ENCODE measurements around the gene SLC12A3.

SLC12A3 gene, protein sequence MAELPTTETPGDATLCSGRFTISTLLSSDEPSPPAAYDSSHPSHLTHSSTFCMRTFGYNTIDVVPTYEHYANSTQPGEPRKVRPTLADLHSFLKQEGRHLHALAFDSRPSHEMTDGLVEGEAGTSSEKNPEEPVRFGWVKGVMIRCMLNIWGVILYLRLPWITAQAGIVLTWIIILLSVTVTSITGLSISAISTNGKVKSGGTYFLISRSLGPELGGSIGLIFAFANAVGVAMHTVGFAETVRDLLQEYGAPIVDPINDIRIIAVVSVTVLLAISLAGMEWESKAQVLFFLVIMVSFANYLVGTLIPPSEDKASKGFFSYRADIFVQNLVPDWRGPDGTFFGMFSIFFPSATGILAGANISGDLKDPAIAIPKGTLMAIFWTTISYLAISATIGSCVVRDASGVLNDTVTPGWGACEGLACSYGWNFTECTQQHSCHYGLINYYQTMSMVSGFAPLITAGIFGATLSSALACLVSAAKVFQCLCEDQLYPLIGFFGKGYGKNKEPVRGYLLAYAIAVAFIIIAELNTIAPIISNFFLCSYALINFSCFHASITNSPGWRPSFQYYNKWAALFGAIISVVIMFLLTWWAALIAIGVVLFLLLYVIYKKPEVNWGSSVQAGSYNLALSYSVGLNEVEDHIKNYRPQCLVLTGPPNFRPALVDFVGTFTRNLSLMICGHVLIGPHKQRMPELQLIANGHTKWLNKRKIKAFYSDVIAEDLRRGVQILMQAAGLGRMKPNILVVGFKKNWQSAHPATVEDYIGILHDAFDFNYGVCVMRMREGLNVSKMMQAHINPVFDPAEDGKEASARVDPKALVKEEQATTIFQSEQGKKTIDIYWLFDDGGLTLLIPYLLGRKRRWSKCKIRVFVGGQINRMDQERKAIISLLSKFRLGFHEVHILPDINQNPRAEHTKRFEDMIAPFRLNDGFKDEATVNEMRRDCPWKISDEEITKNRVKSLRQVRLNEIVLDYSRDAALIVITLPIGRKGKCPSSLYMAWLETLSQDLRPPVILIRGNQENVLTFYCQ

DNA sequence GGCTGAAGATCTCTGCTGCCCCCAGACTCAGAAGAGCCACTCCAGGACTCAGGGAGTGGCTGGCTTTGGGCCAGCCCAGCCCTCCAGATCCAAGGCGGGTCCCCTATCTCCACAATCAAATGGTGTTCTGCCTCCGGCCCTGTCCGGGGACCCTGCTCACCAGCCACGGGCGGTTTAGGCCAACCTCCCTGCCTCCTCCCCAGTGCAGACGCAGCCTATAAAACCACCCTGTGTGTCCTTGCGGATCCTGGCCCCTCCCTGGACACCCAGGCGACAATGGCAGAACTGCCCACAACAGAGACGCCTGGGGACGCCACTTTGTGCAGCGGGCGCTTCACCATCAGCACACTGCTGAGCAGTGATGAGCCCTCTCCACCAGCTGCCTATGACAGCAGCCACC is at the start of gene SLC12A3:
SLC12A3 (plus strand) TSS at position 248 of the 400 bp plus-strand sequence; CDS start at position 277, 29 bp downstream.
- DNase-seq (ENCODE audit: low read depth in 1 of 2, low spot score in 1 of 2), result no peak

DNA sequence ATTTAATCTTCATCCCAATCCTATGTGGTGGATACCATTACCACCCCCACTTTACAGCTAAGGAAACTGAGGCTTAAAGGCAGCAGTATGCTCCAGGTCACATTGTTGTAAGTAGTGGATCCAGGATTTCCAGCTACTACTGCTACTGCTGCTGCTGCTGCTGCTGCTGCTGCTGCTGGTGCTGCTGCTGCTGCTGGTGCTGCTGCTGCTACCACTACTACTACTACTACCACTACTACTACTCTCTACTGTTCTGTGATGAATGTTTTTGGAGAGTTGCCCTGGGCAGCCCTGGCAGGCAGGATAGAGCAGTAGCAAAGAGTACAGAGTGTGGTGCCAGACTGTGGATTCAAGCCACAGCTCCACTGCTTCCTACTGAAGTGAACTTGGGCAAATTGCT is 49.3 kb upstream of the SLC12A3 start:
- DNase-seq (ENCODE audit: low read depth in 1 of 2, low spot score in 1 of 2), result no peak

DNA sequence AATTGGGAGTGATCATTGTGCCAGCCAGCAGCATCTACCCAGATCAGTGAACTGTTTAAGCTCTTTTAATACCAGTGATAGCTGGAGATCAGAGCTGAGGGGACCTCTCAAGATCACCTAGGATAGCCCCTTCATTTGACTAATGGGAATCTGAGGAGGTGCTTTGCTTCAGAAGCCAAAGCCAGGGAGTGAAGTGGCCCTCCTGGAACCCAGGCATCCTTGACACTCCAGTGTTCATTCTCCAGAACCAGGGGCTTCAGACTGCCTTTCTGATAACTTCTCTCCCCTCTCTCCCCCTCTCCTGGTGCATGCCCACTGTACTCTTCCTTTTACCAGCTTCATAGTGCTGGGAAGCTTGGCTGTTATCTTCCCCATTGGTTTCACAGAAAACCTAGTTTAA is 48.0 kb upstream of the SLC12A3 start:
- no peak for DNase-seq (ENCODE audit: low read depth in 1 of 2, low spot score in 1 of 2)

DNA sequence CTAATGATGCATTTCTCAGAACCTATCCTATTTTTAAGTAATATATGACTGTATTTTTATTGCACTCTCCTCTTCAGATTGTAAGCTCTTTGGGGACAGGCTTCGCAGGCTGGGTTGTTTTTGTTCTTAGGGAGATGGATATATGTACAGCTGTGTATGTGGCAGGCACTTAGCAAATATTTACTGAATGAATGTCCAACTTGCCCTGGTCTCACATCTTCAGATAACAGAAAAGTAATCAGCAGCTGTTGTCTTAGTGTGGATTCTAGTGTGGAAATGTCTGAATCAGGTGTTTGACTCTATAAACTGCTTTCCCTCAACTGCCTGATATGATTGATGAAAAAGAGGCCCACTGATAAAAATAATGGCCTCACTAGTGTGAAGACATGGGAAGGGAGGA is 47.1 kb upstream of the SLC12A3 start:
- no peak for DNase-seq (ENCODE audit: low read depth in 1 of 2, low spot score in 1 of 2)

DNA sequence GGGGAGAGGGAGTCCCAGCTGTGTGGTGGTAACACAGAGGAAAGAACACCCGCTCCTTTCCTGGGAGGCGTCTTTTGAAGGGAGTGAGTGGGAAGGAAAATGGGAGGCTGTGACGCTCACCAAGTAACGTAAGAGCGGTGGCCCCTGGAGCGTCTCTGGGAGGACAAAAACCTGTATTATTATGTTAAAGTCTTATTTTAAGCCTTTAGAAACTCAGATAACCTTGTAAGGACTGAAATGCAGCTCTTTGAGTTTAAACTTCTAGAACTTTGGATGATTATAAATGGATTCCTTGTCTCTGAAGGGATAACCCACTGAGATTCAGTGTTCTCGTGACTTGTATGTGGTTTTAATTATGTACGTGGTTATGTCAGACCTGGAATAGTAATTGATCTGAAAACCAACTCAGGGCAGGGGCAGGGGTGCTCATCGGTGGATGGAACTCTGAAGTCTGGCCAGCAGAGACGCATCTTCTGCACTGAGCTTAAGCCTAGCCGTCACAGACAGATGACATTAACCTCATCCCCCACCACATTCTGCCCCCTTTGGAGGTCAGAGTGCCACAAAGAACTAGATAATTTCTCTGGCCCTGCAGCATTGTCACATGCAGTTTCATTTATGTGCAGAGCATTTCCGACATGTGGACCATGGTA is 41.8 kb upstream of the SLC12A3 start:
- DNase-seq (ENCODE audit: low read depth in 1 of 2, low spot score in 1 of 2), result no peak

DNA sequence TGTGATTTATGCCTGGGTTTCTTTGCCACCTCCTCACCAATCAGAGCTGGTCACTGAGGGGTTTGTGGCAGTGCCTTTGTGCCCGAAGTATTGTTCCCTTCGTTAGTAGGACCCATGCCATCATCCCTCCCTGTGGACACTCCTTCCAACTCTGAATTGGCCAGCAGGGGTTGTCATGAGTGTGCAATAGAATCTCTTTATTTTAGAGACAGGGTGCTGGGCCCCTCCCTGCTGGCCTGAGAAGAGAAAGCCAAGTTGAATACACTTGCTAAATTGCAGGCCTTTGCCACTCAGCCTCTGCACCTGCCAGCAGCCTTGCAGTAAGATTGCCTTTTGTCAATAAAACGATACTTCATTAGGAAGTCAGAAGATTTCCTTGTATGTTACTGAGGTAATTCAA is 40.7 kb upstream of the SLC12A3 start:
- DNase-seq (ENCODE audit: low read depth in 1 of 2, low spot score in 1 of 2), result no peak

DNA sequence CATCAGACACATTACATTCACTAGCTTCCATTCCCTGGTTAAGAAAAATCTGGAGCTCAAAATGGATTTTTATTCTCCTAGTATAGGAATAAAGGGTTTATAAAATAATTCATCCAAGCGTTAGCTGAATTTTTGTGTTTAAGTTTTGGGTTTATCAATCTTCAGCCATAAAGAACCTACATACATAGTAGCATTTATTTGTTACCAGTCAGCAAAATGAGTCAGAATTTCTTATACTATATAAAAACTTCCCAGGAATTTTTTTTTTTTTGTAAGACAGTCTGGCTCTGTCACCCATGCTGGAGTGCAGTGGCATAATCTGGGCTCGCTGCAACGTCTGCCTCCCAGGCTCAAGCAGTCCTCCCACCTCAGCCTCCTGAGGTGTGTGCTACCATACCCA is 40.2 kb upstream of the SLC12A3 start:
- no peak for DNase-seq (ENCODE audit: low read depth in 1 of 2, low spot score in 1 of 2)

DNA sequence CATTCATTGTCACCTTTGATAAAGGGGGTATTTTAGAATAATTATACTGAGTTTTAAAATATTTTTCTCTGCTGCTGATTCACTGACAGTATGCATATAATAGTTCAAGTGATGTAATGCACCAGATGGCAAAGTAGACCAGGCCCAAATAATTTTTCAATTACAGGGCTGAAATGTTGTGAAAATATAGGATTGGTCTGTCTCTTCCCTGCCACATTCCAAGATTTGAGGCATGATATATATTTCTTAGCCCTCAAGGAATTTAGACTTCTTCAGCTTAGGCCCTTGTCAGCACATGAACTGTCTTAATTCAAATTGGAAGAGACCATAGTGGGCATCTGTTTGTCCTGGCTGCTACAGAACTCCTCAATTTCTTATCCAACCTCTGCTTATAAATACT is 39.2 kb upstream of the SLC12A3 start:
- DNase-seq (ENCODE audit: low read depth in 1 of 2, low spot score in 1 of 2), result no peak

DNA sequence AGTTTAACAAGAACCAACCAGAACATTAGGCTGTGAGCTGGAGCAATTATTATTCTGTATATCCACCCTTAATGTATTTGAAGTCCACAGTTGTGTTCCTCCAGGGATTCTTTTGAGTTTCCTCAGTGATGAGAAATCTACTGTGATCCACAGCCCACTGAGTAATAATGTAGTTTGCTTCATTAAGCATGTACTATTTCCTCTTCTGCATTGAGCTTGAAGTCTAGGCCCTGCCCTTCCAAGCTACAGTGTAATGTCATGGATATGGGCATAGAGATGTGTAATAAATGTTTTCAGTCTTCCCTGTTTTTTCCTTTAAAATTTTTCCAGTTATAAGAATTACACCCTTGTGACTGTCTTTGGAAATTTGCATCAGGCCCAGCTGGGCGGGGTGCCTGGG is 36.4 kb upstream of the SLC12A3 start:
- no peak for DNase-seq (ENCODE audit: low read depth in 1 of 2, low spot score in 1 of 2)

DNA sequence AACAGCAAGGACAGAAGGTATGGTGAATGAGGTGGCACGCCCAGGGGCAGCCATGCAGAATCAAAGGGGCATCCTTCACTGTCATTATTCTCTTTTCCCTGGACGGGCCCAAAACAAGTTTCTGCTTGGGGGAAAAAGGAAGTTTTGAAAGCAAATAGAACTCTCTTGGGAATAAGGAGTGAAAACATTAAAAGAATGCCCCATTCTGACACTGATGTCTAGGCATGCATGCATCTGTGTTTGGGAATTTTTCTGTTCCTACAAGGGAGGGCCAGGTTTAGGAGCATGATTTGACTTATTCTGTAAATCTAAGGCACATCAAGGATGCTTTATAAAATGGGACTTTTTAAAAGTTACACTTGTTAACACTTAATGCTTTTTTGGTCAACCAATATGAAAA is 34.3 kb upstream of the SLC12A3 start:
- no peak for DNase-seq (ENCODE audit: low read depth in 1 of 2, low spot score in 1 of 2)

DNA sequence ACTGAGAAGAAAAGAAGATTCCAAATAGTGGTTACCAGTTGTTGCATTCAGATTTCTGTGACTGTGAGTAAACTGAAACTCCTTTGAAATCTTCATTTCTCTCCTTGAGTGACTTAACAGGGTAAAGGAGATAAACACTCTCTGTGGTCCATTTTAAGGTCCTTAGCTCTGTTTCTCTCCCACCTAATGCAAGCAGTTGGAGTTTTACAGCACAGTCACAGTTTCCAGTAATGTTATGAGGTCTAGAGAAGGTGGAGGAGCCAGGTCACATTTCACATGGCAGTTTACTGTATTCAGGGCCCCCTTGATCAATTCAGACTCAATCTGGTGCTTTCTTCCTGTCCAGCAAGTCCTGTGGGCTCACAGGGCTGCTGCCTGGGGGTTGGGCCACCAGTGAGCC is 32.2 kb upstream of the SLC12A3 start:
- DNase-seq (ENCODE audit: low read depth in 1 of 2, low spot score in 1 of 2), result no peak

DNA sequence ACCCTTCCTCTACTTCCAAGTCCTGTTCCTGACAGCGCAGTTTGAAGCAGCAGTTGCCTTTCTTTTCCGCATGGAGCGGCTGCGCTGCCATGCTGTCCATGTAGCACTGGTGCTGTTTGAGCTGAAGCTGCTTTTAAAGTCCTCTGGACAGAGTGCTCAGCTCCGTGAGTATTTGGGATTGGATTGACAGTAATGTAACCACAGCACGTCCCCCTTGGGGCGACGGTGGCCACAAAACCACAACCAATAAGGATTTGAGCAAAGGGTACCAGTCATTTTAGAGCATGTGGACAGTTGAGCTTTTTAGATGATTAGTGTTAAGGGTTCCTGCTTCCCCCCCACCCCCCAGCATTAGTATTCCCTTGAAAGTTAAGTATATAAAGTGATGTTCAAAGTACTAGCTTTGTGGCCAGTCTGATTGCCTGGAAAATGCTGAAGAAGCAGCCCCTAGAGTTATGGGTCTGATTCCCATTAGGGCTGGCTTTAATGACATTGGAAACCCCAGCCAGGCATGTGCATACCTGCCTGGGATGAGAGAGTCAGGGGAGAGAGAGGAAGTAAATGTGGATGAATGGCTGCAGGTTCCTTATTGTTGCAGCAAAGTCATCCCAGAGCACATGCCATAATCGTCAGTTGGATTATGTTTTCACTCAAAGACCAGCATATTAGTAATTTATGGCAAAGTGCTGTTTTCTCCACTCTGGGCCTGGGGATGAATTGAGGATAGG is 31.6 kb upstream of the SLC12A3 start:
- no peak for DNase-seq (ENCODE audit: low read depth in 1 of 2, low spot score in 1 of 2)

DNA sequence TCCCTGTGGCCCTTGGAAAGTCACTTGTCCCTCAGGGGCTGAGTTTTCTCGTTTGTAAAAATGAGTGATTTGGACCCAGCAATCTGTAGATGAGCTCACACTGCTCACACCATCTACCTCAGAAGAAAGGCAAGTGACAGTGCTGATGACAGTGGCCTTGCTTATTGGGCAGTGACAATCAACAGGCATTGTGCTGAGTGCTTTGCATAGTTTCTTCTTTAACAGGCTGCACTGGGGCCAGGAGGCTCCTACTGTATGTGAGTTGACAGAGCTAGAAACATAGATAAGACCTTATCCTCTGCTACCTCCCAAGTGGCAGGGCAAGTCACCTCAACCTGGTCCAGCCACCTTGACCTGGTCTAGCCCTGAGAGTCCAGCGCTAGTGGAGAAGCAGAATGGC is 29.7 kb upstream of the SLC12A3 start:
- DNase-seq (ENCODE audit: low read depth in 1 of 2, low spot score in 1 of 2), result no peak

DNA sequence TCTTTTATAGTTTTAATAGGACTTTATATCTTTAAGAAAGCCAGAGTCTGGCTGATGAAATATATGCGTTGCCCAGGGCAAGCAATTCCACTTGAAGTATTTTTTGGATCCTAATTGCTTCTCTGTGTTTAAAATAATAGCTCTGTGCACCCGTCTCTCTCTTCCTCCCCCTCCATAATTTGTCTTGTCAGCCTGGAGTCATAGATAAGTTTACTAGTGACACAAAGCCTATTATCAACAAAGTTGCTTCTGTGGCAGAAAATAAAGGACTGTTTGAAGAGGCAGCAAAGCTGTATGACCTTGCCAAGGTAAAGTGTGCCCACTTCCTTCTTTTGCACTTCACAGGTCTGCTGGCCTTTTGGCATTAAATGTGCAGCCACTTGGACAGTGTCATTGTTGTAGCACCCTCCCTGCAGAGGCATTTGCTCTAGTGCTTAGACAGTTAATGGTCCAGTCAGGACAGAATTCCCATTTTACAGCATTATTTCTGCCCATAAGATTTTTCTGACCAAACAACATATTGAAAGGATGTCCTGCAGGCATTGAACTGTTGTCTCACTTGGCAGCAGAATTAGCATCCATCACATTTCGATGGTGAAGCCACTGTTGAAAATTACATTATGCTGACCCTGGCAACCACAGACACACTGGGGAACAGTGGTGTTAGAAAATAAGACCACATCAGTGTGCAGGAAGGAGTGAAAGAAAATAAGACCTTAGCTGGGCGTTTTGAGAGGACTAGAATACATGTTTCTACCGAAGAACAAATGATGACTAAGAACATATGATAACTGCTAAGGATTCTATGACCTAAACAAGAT is 28.4 kb upstream of the SLC12A3 start:
- DNase-seq (ENCODE audit: low read depth in 1 of 2, low spot score in 1 of 2), result no peak

DNA sequence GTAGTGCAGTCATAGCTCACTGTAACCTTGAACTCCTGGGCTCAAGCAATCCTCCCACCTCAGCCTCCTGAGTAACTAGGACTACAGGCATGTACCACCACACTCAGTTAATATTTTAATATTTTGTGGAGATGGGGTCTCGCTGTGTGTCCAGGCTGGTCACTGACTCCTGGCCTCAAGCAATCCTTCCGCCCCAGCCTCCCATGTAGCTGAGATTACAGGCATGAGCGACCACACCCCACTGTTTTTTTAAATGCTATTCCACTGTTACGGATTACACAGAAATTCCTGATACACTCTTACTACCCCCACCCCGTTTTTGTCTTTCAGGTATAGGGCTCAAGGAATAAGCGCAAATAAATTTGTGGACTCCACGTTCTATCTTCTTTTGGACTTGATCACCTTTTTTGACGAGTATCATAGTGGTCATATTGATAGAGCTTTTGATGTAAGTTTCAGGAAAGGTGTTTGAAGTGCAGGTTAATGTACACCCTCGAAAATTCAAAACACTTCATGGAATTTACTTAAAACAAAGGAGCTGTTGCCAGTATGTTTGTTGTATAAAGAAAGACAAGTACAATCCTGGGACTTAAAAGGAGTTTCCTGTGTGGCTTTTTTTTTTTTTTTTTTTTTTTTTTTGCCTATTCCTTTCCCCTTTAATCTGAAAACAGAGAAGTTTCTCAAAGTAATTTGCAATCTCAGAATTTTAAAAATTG is 26.2 kb upstream of the SLC12A3 start:
- DNase-seq (ENCODE audit: low read depth in 1 of 2, low spot score in 1 of 2), result no peak

DNA sequence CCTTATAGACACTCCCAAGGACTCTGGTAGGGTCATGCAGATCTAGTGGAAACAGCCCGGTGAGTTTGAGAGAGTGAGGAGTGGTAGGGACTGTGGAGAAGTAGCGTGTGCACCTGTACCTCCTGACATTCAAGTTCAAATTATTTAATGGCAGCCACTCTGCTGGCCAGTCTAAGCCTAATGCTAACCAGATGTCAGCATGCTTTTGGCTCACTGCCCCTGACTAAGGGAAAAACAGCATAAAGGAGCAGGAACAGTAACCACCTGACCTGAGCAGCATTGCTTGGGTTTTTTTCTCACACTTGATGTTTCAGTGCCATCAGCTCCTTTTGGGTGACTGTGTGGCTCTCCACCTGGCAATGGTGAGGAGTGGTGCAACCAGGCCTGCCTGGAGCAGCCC is 23.8 kb upstream of the SLC12A3 start:
- DNase-seq (ENCODE audit: low read depth in 1 of 2, low spot score in 1 of 2), result no peak

DNA sequence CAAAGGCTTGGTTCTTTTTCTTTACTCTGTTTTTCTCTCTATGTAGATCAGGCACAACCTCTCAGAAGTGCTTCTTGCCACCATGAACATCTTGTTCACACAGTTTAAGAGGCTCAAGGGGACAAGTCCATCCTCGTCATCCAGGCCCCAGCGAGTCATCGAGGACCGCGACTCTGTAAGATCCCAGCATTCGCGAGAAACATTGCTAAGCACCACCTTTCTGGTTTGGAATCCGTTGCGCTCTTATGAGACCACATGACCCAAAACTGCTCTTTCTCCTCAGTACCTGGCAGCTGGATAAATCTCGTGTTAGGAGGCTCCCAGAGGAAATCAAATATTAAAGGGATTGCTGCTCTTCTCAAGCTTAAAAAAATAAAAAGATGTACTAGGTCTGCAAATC is 23.3 kb upstream of the SLC12A3 start:
- no peak for DNase-seq (ENCODE audit: low read depth in 1 of 2, low spot score in 1 of 2)

DNA sequence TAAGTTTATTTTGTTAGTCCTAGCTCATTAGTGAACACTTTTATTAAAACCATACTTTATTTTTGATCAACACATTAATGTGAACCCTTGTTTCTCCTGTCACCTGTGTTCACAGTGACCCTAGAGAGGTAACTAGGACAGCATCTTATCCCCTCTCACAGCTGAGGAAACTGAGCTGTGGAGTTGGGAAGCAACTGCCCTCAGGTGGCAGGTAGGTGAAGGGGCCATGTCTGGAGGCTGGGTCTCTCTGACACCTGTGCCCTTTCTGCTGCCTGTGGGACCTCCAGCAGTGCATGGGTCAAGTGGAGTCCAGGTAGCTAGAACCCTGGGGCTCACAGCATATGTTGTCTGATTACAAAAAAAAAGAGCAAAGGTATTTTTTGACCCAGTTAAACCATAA is 22.9 kb upstream of the SLC12A3 start:
- no peak for DNase-seq (ENCODE audit: low read depth in 1 of 2, low spot score in 1 of 2)

DNA sequence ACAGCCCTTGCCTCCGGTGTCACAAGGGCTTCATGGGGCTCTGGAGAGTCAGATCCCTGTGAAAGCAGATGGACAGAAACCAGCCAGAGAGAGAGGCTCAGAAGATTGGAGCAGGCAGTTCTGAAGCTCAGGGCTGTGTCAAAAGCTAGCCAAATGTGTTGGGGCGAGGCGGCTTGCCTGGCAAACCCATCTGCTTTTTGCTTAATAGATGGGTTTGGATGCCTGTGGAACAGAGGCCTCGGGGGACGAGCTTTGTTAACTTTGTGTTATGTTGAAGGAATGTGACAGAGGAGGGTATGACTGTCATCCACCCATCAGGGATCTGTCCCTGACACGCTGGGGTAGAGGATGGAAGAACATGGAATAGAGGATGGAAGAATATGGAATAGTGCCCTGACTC is 21.0 kb upstream of the SLC12A3 start:
- no peak for DNase-seq (ENCODE audit: low read depth in 1 of 2, low spot score in 1 of 2)
